HCT116 (cell line): ENCODE results near the gene COL21A1.

Experiments used
- CTCF ChIP-seq, 3 experiments: fragments of 200-600 bp in 1 of 3; sonication (generic) in 1 of 3; IDR thresholded peaks in 2 of 3; conservative IDR thresholded peaks in 1 of 3; 2 replicates each; pipeline ENCODE4 v1.5.1; 2012 to 2017; ENCODE audit warnings: low read depth in 2 of 3, low read length in 2 of 3, antibody characterized with exemption in 1 of 3, borderline replicate concordance in 1 of 3, control low read depth in 1 of 3, mild to moderate bottlenecking in 1 of 3, mixed read lengths in 1 of 3, mixed run types in 1 of 3, moderate library complexity in 1 of 3; ENCODE audit not compliant: insufficient read depth in 1 of 3
- EZH2 ChIP-seq: fragments of 200-600 bp; sonication (generic); IDR thresholded peaks from 2 replicates; pipeline ENCODE4 v1.6.1; 2017; ENCODE audit warnings: antibody characterized with exemption, mixed run types
- JUND ChIP-seq: IDR thresholded peaks from 2 replicates; pipeline ENCODE4 v1.6.1; 2012
- MAX ChIP-seq: IDR thresholded peaks from 2 replicates; pipeline ENCODE4 v1.6.1; 2012
- POLR2A ChIP-seq: IDR thresholded peaks from 2 replicates; pipeline ENCODE4 v1.7.0; 2011; ENCODE audit warnings: borderline replicate concordance; ENCODE audit not compliant: insufficient read depth, insufficient read length; ENCODE audit errors: extremely low read depth
- SIN3A ChIP-seq: IDR thresholded peaks from 2 replicates; pipeline ENCODE4 v1.6.1; 2012; ENCODE audit warnings: low read depth

- TF ChIP-seq JUND: no peak
- no peak for TF ChIP-seq EZH2
- no peak for TF ChIP-seq CTCF (IDR thresholded peaks at IDR 0.05 in 2 of 3, conservative IDR thresholded peaks at IDR 0.05 in 1 of 3; ENCODE audit: borderline replicate concordance in 1 of 3, insufficient read depth in 1 of 3, low read depth in 2 of 3, low read length in 2 of 3)
- TF ChIP-seq SIN3A: no peak
- TF ChIP-seq POLR2A: no peak
- no peak for TF ChIP-seq MAX
Observed at GRCh38 chr6:56021943-56022342, 225.4 kb downstream of the COL21A1 start.
